Peyer's patch (tissue), 4 donors: ENCODE data around the gene SSNA1. TPM values are rescaled to one million over a fixed set of nuclear protein-coding genes. Genes with fewer than 3 reads are reported as not detected.

Experiments used
- DNase-seq, 3 donors: peaks; one replicate each; pipeline ENCODE4 v3.0.0-alpha.2; 2017 to 2019
- H3K27ac ChIP-seq, 4 donors: fragments of 200-600 bp; sonication (generic); one replicate each; pipeline ENCODE4 v1.5.1; 2016 to 2019
- H3K27me3 ChIP-seq, 2 donors: fragments of 200-600 bp; sonication (generic); one replicate each; pipeline ENCODE4 v1.5.1; 2019
- H3K36me3 ChIP-seq, 3 donors: fragments of 200-600 bp; sonication (generic); one replicate each; pipeline ENCODE4 v1.5.1; 2016 to 2019
- H3K4me1 ChIP-seq, 4 donors: fragments of 200-600 bp; sonication (generic); one replicate each; pipeline ENCODE4 v1.5.1; 2016 to 2019
- H3K4me3 ChIP-seq, 4 donors: fragments of 200-600 bp; sonication (generic); 1 replicate in 3 of 4; 2 replicates in 1 of 4; pipeline ENCODE4 v1.5.1; 2016 to 2019; ENCODE audit warnings: mild to moderate bottlenecking in 1 of 4
- H3K9me3 ChIP-seq, 4 donors: fragments of 200-600 bp; sonication (generic); one replicate each; pipeline ENCODE4 v1.5.1; 2016 to 2019; ENCODE audit warnings: mild to moderate bottlenecking in 1 of 4
- POLR2A ChIP-seq, 2 donors: fragments of 450-650 bp; IDR thresholded peaks; one replicate each; pipeline ENCODE4 v1.5.1; 2017; ENCODE audit warnings: antibody characterized with exemption in 2 of 2, mild to moderate bottlenecking in 2 of 2, moderate library complexity in 2 of 2
- total RNA-seq, 4 donors: library from RNA; depleted of rRNA; stranded (reverse); fragments of >200 nt; gene quantifications; one replicate each; pipeline ENCODE4 v1.1.0, GENCODE V29; 2016
- TF ChIP-seq, protein P1 (sequence below), 6 experiments: fragments of 450-650 bp in 4 of 6; fragments of 200-600 bp in 2 of 6; sonication (generic) in 1 of 6; IDR thresholded peaks; one replicate each; pipeline ENCODE4 v1.5.1; 2017 to 2019; ENCODE audit warnings: antibody characterized with exemption in 6 of 6, mild to moderate bottlenecking in 3 of 6, moderate library complexity in 1 of 6

The SSNA1 gene
- total RNA-seq, 4 donors from 2014 or later: 58.6 to 82.0 (median 71.6) TPM

DNA sequence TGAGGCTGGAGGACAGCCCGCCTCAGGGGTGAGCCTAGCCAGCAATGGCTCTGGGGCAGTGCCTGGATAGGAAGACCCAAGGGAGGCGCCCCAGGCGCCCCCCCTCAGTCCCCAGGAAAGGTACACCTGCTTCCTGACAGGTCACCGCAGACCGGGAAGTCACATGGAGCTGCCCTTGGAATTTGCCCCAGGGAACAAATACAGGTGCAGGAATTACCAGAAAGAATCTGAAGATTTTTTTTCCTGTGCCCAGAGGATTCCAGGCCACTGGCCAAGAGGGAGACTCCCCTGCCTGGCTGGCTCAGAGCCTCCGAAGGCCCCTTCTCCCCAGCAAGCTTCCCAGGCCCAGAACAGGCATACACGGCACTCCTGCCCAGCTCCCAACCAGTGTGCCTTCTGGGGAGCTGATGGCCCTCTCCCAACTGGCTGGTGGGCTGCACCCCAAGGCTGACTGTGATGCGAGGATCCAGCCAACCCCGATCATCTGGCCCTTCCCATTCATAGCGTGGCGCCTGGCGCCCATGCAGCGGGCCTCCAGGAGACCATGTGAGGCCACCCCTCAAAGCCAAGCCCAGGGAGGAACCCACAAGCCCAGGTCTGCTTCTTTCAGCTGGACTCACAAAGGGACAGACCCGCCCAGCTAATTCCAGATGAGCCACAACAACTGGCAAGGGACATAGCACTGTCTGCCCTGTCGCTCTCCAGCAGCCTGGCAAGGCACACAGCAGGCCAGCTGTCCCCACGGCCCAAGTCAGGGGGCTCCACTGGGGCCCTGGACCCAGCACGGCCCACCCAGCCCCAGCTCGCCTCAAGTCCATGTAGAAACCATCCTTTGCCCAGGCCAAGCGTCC is 9.8 kb downstream of the SSNA1 start:
- Histone ChIP-seq H3K36me3 (no peaks in the 10 kb centered on the region), H3K27ac (peak overlapping the region in 3 of 4 donors; percentile 85 to 98 (median 92)), H3K4me1 (peaks cover 0 to 63% (median 13%) of the 10 kb centered on the region in 4 donors), H3K27me3 (no peaks in the 10 kb centered on the region), H3K4me3 (peak overlapping the region in 3 of 4 donors; percentile 43 to 96 (median 74)), H3K9me3 (no peaks in the 10 kb centered on the region)
- peak; percentile 57 to 79 for TF ChIP-seq POLR2A (IDR thresholded peaks at IDR 0.05)
- TF ChIP-seq, protein P1, sequence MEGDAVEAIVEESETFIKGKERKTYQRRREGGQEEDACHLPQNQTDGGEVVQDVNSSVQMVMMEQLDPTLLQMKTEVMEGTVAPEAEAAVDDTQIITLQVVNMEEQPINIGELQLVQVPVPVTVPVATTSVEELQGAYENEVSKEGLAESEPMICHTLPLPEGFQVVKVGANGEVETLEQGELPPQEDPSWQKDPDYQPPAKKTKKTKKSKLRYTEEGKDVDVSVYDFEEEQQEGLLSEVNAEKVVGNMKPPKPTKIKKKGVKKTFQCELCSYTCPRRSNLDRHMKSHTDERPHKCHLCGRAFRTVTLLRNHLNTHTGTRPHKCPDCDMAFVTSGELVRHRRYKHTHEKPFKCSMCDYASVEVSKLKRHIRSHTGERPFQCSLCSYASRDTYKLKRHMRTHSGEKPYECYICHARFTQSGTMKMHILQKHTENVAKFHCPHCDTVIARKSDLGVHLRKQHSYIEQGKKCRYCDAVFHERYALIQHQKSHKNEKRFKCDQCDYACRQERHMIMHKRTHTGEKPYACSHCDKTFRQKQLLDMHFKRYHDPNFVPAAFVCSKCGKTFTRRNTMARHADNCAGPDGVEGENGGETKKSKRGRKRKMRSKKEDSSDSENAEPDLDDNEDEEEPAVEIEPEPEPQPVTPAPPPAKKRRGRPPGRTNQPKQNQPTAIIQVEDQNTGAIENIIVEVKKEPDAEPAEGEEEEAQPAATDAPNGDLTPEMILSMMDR (IDR thresholded peaks at IDR 0.05): no peak
- DNase-seq: peak in 2 of 3 donors; percentile 85 to 86

GRCh38 chr9:137198902-137199283 is 10.4 kb downstream of the SSNA1 start:
- peak in 1 of 3 donors; percentile 70 for DNase-seq
- TF ChIP-seq, protein P1 (IDR thresholded peaks at IDR 0.05): no peak
- TF ChIP-seq POLR2A (IDR thresholded peaks at IDR 0.05): no peak
- Histone ChIP-seq H3K4me3 (peak overlapping the region; percentile 43 to 96 (median 83)), H3K9me3 (no peaks in the 10 kb centered on the region), H3K27ac (peak overlapping the region in 3 of 4 donors; percentile 85 to 98 (median 92)), H3K27me3 (no peaks in the 10 kb centered on the region), H3K36me3 (no peaks in the 10 kb centered on the region), H3K4me1 (peaks cover 0 to 68% (median 15%) of the 10 kb centered on the region in 4 donors)

DNA sequence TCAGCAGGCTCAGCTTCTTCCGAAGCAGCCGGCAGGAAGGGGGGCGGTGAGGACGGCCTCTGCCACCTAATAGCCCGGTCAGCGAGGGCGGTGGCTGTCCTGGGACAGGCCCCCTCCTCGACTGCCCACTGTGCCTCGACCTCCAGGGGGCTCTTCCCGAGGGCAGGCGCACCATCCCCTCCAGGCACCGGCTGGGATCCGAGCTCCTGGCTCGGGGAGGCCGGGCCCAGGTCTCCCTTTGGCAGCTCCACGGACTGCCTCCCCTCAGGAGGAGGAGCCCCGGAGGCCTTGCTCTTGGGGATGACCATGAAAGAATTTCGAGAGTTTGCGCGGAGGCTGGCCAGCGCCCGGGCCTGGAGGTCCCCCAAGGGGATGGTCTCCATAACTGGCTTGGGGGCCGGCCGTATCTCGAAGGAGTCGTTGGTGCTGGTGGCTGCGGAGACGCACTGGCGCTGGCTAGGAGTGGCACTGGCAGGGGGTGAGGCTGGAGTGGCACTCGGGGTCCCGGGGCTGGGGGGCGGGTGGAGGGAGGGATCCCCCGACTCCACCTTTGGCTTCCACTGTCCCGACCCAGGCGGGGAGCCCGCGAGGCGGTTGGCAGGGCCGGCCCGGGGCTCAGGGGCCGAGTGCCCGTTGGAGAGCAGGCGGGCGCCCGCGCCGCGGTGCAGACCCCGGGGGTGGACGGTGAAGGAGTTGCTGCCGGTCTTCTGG is 11.1 kb downstream of the SSNA1 start:
- peak in 1 of 3 donors; percentile 60 for DNase-seq
- TF ChIP-seq, protein P1 (IDR thresholded peaks at IDR 0.05): no peak
- TF ChIP-seq POLR2A (IDR thresholded peaks at IDR 0.05): no peak
- Histone ChIP-seq H3K27me3 (no peaks in the 10 kb centered on the region), H3K9me3 (no peaks in the 10 kb centered on the region), H3K4me3 (peak overlapping the region; percentile 43 to 96 (median 83)), H3K4me1 (peaks cover 0 to 68% (median 18%) of the 10 kb centered on the region in 4 donors), H3K27ac (peak overlapping the region in 3 of 4 donors; percentile 85 to 98 (median 92)), H3K36me3 (no peaks in the 10 kb centered on the region)

GRCh38 chr9:137200311-137201204 is 12.1 kb downstream of the SSNA1 start, which contains the start of gene TPRN:
Gene TPRN (minus strand): TSS chr9:137200741. CDS start chr9:137200711, 30 bp downstream.
- H3K27me3 ChIP-seq: no peaks in the 10 kb centered on the region
- peak; percentile 83 to 96 for TF ChIP-seq POLR2A (IDR thresholded peaks at IDR 0.05)
- TF ChIP-seq, protein P1 (IDR thresholded peaks at IDR 0.05): peak in 2 of 6 experiments; percentile 4 to 20
- peak within 1 kb of the TSS; percentile 43 to 96 (median 83) for H3K4me3 ChIP-seq
- DNase-seq: peak; percentile 99 to 100 (median 100)
- peaks cover 0 to 64% (median 23%) of the 10 kb centered on the region in 4 donors for H3K4me1 ChIP-seq
- H3K9me3 ChIP-seq: no peaks in the 10 kb centered on the region
- peak within 1 kb of the TSS; percentile 83 to 98 (median 88) for H3K27ac ChIP-seq
- no peaks in the 10 kb centered on the region for H3K36me3 ChIP-seq
